GM21528 (cell line): ENCODE measurements around the gene CEBPZOS.

ENCODE experiments used
- ATAC-seq: cut with Tn5 transposase; IDR thresholded peaks from one replicate; pipeline ENCODE4 v1.9.1; 2021; ENCODE audit warnings: mild to moderate bottlenecking, moderate library complexity; ENCODE audit not compliant: unreplicated experiment, low FRiP score

Gene CEBPZOS

DNA sequence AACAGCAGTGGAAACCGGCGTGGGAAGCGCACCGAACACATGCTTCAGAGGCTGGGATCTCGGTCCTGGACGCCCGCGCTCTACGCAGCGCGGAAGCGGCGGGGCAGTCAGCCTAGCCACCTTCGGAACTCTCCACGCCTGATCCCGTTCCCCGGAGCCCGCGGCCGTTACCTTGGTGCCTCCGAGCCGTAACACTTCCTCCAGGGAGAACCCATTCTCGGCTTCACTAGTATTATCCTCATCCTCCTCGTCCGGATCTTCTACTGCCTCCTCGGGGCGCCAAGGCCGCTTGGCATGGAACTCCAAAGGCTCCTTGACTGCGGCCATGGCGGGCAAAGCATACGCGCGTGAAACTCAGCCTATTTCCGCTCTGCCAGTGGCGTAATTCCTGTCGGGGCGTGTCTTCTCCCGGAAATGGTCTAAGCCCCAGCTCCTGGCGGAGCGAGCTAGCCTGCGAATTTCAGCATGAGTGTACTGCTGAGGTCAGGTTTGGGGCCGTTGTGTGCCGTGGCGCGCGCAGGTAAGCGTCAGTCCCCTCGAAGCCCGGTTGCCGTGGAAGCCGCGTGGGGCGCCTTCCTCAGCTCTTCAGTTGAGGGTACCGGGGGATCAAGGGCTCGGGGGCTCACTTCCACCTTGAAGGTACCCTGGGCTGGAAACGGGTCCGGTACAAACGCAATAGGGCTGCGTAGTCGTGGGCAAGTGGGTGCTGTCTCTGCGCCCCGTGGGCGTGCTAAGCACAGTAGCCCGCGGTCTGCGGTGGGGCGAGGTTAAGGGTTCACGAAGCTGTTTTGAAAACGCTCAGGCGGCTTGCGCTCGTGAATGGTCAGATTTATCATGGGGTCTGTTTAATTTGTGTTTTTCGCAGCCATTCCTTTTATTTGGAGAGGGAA lies 35.2 kb downstream of the CEBPZOS start, which contains the start of the genes CEBPZ and NDUFAF7:
Gene CEBPZ, minus strand, starts transcription at position 356 of the 890 bp plus-strand sequence. Its CDS starts 29 bp downstream, at position 327.
Gene NDUFAF7, plus strand, starts transcription at position 418 of the 890 bp plus-strand sequence. Its CDS starts 48 bp downstream, at position 466.
- ATAC-seq = peak; percentile 91

DNA sequence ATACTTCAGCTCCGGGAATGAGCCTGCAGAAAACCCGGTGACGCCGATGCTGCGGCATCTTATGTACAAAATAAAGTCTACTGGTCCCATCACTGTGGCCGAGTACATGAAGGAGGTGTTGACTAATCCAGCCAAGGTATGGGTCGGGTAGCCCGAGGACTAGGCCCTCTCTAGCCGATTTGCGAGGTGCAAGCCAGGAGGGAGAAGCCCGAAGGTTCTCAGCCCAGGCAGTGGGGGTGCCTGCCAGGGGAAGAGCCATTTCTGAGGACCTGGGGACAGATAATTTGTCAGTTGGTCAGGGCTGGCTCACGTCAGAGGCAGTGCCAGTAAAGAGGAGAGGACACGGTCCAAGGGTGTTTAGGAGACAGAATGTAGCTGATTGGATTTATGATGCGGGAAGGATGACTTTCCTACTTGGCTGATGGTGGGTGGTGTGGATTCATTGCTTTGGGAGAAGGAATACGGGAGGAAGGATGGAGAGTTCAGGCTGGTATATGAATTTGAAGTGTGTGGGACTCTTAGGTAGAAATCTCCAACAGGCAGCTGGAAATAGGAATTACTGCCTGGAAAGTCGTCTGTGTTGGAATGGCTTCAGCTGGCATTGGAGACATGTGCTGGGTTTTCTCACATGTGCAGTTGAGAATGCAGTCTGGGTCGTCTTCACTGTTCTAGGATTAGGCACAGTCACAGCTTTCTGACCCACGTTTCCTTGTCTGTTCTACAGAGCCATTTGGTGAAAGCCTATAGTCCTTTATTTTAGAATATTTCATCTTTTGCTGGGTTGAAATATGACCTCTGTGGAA lies 36.0 kb downstream of the CEBPZOS start:
- peak; percentile 20 for ATAC-seq

DNA sequence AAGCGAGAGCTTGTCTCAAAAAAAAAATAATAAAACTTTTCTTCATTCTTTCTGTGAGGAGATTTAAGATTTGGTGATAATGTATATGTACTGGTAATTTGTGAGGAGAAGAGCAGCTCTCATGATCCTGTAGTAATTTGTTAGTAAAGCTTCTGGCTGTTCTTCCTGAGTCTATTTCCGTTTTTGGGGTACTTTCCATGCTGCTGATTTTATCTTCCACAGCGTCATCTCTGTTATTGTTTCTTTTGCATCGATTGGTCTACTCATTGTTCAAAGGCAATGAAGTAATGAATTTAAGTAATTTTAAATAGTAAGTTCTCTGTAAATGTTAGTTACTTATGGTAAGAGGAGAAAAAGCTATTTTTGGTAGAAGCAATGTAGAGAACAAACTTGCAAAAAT lies 47.1 kb downstream of the CEBPZOS start:
- no peak for ATAC-seq

DNA sequence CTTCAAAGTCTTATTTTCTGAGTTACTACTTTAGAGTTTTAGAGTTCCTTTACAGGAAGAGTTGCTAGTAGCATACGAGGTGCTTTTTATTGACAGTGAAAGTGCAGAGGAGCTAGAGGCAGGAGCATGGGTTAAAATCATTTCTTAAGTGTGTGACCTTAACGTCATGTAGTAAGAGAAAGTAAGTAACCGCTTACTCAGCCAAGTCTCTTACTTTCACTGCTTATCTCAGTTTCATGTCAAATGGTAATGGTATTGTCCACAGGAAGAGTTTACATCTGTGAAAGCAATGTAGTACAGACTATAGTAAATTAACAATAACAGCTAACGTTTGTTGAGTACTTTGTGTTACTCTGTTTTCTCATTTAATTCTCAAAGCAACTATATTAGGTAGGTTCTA lies 47.7 kb downstream of the CEBPZOS start:
- peak; percentile 86 for ATAC-seq

DNA sequence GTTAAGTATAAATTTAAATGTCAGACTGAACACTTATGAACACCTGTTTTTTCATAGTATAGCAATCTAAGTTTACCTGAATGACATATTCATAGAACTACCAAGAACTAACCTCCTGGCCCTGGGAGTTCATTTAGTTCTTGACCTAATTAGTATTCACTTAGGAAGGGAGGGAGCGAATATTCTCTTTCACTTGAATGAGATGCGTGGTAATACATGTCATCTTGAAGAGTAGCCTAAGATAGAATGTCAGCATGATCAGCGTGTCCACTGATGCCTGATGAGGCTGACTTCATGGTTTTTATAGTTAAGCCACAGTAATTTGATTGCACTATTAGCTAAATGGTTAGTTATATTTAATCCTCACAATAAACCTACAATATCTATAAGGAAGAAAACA lies 48.5 kb downstream of the CEBPZOS start:
- ATAC-seq = no peak

DNA sequence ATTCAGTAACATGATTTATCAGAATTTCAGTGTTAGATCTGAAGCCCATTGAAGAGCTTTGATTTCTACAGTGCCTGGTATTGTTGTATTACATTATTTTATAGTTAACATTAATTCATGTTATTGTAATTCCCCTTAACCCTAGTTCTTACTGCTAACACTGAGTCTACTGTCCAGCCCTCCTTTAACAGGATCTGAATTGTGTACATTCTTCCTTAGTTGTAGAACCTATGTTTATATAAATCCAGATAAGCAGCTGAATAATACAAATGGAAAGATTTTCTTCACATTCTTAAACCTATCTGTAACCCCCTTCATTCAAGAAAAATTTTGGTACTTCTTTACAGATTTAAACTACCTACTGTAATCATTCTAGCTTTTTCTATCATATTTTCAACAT lies 49.9 kb downstream of the CEBPZOS start:
- ATAC-seq = no peak

DNA sequence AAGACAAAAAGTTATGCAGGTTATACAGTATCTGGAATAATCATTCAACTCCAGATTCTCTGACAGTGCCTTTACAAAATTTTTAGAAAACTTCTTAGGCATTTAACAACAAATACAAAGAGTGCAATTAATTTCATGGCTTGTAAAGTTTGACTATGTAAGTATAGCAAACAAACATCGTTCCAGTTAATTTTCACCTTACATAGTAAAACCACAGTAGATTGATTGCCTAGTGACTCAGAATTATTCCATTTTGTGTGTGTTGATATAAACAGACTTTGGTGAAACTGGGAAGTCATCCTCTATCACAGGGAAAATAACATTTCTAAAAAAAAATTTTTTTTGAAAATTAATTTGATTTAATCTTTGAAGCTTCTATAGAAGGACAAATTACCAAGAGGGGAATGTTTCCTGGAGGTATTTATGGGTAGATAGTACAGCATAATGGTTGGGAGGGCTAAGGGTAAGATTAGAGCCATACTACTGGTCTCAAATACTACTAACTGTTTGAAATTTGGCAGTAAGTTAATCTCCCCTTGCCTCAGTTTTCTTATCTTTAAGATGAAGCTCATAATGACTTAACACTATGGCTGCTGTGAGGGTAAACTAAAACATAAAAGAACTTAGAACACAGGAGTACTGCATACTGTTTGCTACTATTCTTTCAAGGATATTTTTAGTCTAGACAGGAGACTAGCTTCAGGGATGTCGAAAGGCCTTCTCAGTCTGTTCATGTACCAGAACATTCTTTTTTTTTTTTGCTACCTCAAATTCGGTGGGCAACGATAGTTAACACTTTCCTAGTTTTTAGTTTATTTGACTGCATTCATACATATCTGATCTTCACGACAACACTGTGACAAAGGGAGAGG lies 54.8 kb downstream of the CEBPZOS start:
- no peak for ATAC-seq
